Glutamatergic neuron (in vitro differentiated cells): ENCODE data around the gene EVA1C. TPM values are rescaled to one million over a fixed set of nuclear protein-coding genes. Genes with fewer than 3 reads are reported as not detected.
A peak's percentile ranks its signal among the peaks of the same experiment; 100 is the strongest.

Experiments
- DNase-seq: peaks from one replicate; pipeline ENCODE4 v3.0.0; 2022
- H3K27ac Mint-ChIP-seq: one replicate; pipeline ENCODE4 v1.8.0; 2020; ENCODE audit warnings: mild to moderate bottlenecking, mixed read lengths, inconsistent platforms; ENCODE audit not compliant: unreplicated experiment
- H3K27me3 Mint-ChIP-seq: one replicate; pipeline ENCODE4 v1.8.0; 2020; ENCODE audit warnings: mild to moderate bottlenecking, moderate library complexity, mixed read lengths, inconsistent platforms; ENCODE audit not compliant: unreplicated experiment
- H3K36me3 Mint-ChIP-seq: one replicate; pipeline ENCODE4 v1.8.0; 2020; ENCODE audit warnings: mild to moderate bottlenecking, mixed read lengths, inconsistent platforms; ENCODE audit not compliant: unreplicated experiment
- H3K4me1 Mint-ChIP-seq: one replicate; pipeline ENCODE4 v1.8.0; 2020; ENCODE audit warnings: mild to moderate bottlenecking, low read depth, mixed read lengths, inconsistent platforms; ENCODE audit not compliant: unreplicated experiment
- H3K4me3 Mint-ChIP-seq: one replicate; pipeline ENCODE4 v1.8.0; 2020; ENCODE audit warnings: mild to moderate bottlenecking, mixed read lengths, inconsistent platforms; ENCODE audit not compliant: unreplicated experiment
- H3K9me3 Mint-ChIP-seq: one replicate; pipeline ENCODE4 v1.8.0; 2020; ENCODE audit warnings: mild to moderate bottlenecking, moderate library complexity, mixed read lengths, inconsistent platforms; ENCODE audit not compliant: unreplicated experiment
- total RNA-seq: library from RNA; stranded (reverse); fragmentation: NEBNext Ultra II Directional; extraction: Animal tissue kit (Norgen Biotek cat#: 25700); gene quantifications from one replicate; pipeline ENCODE4 v1.2.1, GENCODE V29; 2021; ENCODE audit not compliant: unreplicated experiment
- TF ChIP-seq, protein P1 (sequence below): fragments of 200-600 bp; sonication (generic); IDR thresholded peaks from one replicate; pipeline ENCODE4 v1.5.0; 2021; ENCODE audit not compliant: partially characterized antibody, unreplicated experiment

EVA1C gene
- total RNA-seq, 1 donor from 2014 or later, result 2.5 TPM

GRCh38 chr21:32392880-32393676 is 19.4 kb upstream of the EVA1C start, which contains the start of gene URB1:
Gene URB1, minus strand, starts transcription at chr21:32393012. Its CDS starts 102 bp downstream, at chr21:32392910.
- Mint-ChIP-seq H3K9me3 (peaks cover 3% of the 10 kb centered on the region), H3K36me3 (peaks cover 6% of the 10 kb centered on the region), H3K4me1 (no peaks in the 10 kb centered on the region), H3K27ac (no peak within 1 kb of the TSS), H3K27me3 (no peaks in the 10 kb centered on the region), H3K4me3 (peak within 1 kb of the TSS; percentile 86)
- peak; percentile 92 for DNase-seq
- TF ChIP-seq, protein P1, sequence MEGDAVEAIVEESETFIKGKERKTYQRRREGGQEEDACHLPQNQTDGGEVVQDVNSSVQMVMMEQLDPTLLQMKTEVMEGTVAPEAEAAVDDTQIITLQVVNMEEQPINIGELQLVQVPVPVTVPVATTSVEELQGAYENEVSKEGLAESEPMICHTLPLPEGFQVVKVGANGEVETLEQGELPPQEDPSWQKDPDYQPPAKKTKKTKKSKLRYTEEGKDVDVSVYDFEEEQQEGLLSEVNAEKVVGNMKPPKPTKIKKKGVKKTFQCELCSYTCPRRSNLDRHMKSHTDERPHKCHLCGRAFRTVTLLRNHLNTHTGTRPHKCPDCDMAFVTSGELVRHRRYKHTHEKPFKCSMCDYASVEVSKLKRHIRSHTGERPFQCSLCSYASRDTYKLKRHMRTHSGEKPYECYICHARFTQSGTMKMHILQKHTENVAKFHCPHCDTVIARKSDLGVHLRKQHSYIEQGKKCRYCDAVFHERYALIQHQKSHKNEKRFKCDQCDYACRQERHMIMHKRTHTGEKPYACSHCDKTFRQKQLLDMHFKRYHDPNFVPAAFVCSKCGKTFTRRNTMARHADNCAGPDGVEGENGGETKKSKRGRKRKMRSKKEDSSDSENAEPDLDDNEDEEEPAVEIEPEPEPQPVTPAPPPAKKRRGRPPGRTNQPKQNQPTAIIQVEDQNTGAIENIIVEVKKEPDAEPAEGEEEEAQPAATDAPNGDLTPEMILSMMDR, result no peak

GRCh38 chr21:32393677-32394001 is 18.9 kb upstream of the EVA1C start:
- TF ChIP-seq, protein P1, result no peak
- peaks cover 6% of the 10 kb centered on the region for H3K36me3 Mint-ChIP-seq
- peaks cover 3% of the 10 kb centered on the region for H3K9me3 Mint-ChIP-seq
- H3K27ac Mint-ChIP-seq, result no peak overlapping the region
- H3K4me1 Mint-ChIP-seq, result no peaks in the 10 kb centered on the region
- H3K4me3 Mint-ChIP-seq, result peak overlapping the region; percentile 69
- H3K27me3 Mint-ChIP-seq, result no peaks in the 10 kb centered on the region
- no peak for DNase-seq

DNA sequence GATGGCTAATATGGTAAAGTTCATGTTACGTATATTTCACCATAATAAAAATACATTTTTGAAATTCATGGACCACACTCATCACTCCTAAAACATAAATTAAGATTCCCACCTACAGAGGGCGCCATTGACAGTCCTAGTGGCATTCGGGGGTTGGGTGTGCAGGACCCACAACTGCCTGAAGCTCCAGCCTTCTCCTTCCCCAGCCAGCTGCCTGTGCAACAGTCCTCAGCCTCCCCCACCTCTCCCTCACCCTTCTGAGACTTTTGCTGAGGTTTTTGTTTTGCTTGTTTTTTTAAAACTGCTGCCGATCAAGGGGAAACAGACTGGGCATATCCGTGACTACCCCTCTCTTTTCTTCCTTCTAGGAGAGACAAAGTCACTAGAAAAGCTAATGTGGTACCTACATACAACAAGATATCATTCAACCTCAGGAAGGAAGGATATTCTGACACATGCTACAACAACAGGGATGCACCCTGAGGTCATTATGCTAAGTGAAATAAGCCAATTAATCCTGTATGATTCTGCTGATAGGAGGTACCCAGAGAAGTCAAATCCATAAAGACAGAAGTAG is 9.2 kb upstream of the EVA1C start:
- Mint-ChIP-seq H3K27ac (no peak overlapping the region), H3K27me3 (peaks cover 2% of the 10 kb centered on the region), H3K4me3 (no peak overlapping the region), H3K36me3 (no peaks in the 10 kb centered on the region), H3K4me1 (peaks cover 2% of the 10 kb centered on the region), H3K9me3 (peaks cover 4% of the 10 kb centered on the region)
- TF ChIP-seq, protein P1, result peak; percentile 79
- DNase-seq, result peak; percentile 62

DNA sequence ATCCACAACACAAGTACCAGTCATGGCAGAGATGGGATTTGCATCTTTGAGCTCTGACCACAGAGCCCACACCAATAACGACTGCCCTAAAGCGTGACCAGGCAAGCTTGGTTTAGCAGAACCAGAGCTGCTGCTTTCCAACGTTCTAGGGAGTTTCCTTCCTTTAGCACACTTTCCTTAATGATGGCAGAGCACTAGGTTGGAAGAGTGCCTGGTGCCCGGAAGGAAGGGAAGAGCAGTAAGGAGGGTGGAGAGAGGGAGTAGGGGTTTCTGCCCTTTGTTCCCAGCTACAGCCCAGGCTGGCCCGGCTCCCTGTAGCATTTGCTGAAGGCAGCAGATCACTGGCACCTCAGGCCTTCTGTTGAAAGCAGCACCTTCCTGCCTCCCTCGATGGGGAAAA is 6.1 kb upstream of the EVA1C start:
- no peak overlapping the region for H3K27ac Mint-ChIP-seq

DNA sequence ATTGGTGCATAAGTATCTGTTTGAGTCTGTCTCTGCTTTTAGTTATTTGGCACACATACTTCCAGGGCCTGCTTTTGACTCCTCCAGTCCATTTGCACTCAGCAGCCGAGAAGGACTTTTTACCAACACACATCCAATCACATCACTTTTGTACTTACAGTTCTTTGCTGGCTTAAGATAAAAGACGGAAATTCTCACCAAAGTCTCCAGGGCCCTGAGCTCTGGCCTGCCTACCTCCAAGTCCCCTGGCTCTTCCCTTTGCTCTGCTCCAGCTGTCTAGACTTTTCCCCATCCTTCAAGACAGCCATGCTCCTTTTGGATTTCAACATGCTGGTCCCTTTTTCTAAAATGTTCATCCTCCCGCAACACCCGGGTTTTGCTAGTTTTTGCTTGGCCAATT is 2.2 kb upstream of the EVA1C start:
- peaks cover 4% of the 10 kb centered on the region for H3K36me3 Mint-ChIP-seq
- TF ChIP-seq, protein P1, result no peak
- no peak for DNase-seq
- H3K4me3 Mint-ChIP-seq, result peak overlapping the region; percentile 53
- peaks cover 21% of the 10 kb centered on the region for H3K27me3 Mint-ChIP-seq
- H3K27ac Mint-ChIP-seq, result peak overlapping the region; percentile 25
- H3K4me1 Mint-ChIP-seq, result peaks cover 24% of the 10 kb centered on the region
- H3K9me3 Mint-ChIP-seq, result peaks cover 11% of the 10 kb centered on the region

More for the DNA sequence above, 6.1 kb upstream of the EVA1C start:
- H3K27me3 Mint-ChIP-seq, result peaks cover 7% of the 10 kb centered on the region
- H3K36me3 Mint-ChIP-seq, result peaks cover 4% of the 10 kb centered on the region
- DNase-seq, result no peak
- TF ChIP-seq, protein P1, result no peak
- peaks cover 4% of the 10 kb centered on the region for H3K9me3 Mint-ChIP-seq
- no peak overlapping the region for H3K4me3 Mint-ChIP-seq
- peaks cover 12% of the 10 kb centered on the region for H3K4me1 Mint-ChIP-seq
